GM18520 (cell line): ENCODE data around the gene GAGE12F.
"Not testable (repeated sequence)": the region's sequence is repeated elsewhere in the genome, so short reads cannot be mapped to it uniquely, and the experiment has no call there.

ENCODE experiments used
- ATAC-seq: cut with Tn5 transposase; IDR thresholded peaks from one replicate; pipeline ENCODE4 v1.9.1; 2021; ENCODE audit not compliant: unreplicated experiment

Gene GAGE12F

GRCh38 chrX:49560542-49560941, at the start of gene GAGE12F:
Gene GAGE12F, plus strand, starts transcription at chrX:49560842. Its CDS starts 1,155 bp downstream, at chrX:49561997.
- not testable (repeated sequence) for ATAC-seq

- not testable (repeated sequence) for ATAC-seq
These were observed 28.8 kb upstream of the GAGE12F start, which contains the start of gene GAGE12C for GRCh38 chrX:49531877-49532276. Gene GAGE12C, plus strand, starts transcription at chrX:49532177. Its CDS starts 1,155 bp downstream, at chrX:49533332.

- ATAC-seq, result not testable (repeated sequence)
These were observed 19.2 kb upstream of the GAGE12F start, which contains the start of gene GAGE12D for GRCh38 chrX:49541433-49541832. Gene GAGE12D, plus strand, starts transcription at chrX:49541733. Its CDS starts 1,155 bp downstream, at chrX:49542888.

- ATAC-seq, result not testable (repeated sequence)
These were observed 9.7 kb upstream of the GAGE12F start, which contains the start of gene GAGE12E for GRCh38 chrX:49550989-49551388. Gene GAGE12E, plus strand, starts transcription at chrX:49551289. Its CDS starts 1,155 bp downstream, at chrX:49552444.

- not testable (repeated sequence) for ATAC-seq
These were observed 8.1 kb downstream of the GAGE12F start for GRCh38 chrX:49568728-49569127.

GRCh38 chrX:49569152-49569551, 8.5 kb downstream of the GAGE12F start:
- ATAC-seq, result not testable (repeated sequence)

- ATAC-seq, result not testable (repeated sequence)
These were observed 9.5 kb downstream of the GAGE12F start, which contains the start of gene GAGE12G for GRCh38 chrX:49570100-49570499. Gene GAGE12G, plus strand, starts transcription at chrX:49570400. Its CDS starts 1,155 bp downstream, at chrX:49571555.

GRCh38 chrX:49579649-49580048, 19.0 kb downstream of the GAGE12F start, which contains the start of gene GAGE12H:
Gene GAGE12H, plus strand, starts transcription at chrX:49579949. Its CDS starts 1,155 bp downstream, at chrX:49581104.
- ATAC-seq, result not testable (repeated sequence)

GRCh38 chrX:49589196-49589595, 28.6 kb downstream of the GAGE12F start, which contains the start of gene GAGE2A:
Gene GAGE2A, plus strand, starts transcription at chrX:49589496. Its CDS starts 1,155 bp downstream, at chrX:49590651.
- ATAC-seq, result not testable (repeated sequence)

- ATAC-seq, result not testable (repeated sequence)
These were observed 29.3 kb downstream of the GAGE12F start for GRCh38 chrX:49589769-49590478.

GRCh38 chrX:49590488-49590887, 29.8 kb downstream of the GAGE12F start:
- ATAC-seq, result not testable (repeated sequence)

- not testable (repeated sequence) for ATAC-seq
These were observed 38.1 kb downstream of the GAGE12F start, which contains the start of gene GAGE1 for GRCh38 chrX:49598720-49599119. Gene GAGE1, plus strand, starts transcription at chrX:49599020. Its CDS starts 1,155 bp downstream, at chrX:49600175.

- ATAC-seq, result no peak
These were observed 50.2 kb downstream of the GAGE12F start for GRCh38 chrX:49610718-49611310.
